Measurements from ENCODE around the gene MVB12B. TPM values are rescaled to one million over a fixed set of nuclear protein-coding genes. Genes with fewer than 3 reads are reported as not detected.

Gene MVB12B
- total RNA-seq, 1 experiment from 2014 or later = 5.8 TPM

GRCh38 chr9:126400571-126400970 lies 73.9 kb downstream of the MVB12B start:
- H3K79me2 ChIP-seq (ENCODE audit: insufficient read depth, low read length) = no peaks in the 10 kb centered on the region
- no CpG with 5 or more reads among the region's 11 CpGs for WGBS (ENCODE audit: extremely low coverage, insufficient read length, low lambda C conversion rate)
- H3K27me3 Mint-ChIP-seq (ENCODE audit: low read depth) = no peaks in the 10 kb centered on the region; the same call in none of the 2 replicates

More at GRCh38 chr9:126400571-126400970, 73.9 kb downstream of the MVB12B start:
- Histone ChIP-seq H3K18ac (ENCODE audit: insufficient read length, low read depth, low read length) (no peak overlapping the region), H2BK120ac (ENCODE audit: low read depth, low read length, poor library complexity, severe bottlenecking) (no peak overlapping the region), H2BK15ac (ENCODE audit: low read depth, low read length) (no peak overlapping the region), H2AK5ac (ENCODE audit: insufficient read length, low read length) (no peak overlapping the region), H3K14ac (ENCODE audit: insufficient read depth, low read length) (no peak overlapping the region), H2BK20ac (ENCODE audit: low read depth, low read length, poor library complexity, severe bottlenecking) (no peak overlapping the region), H2BK12ac (ENCODE audit: insufficient read length, low read depth, low read length) (no peak overlapping the region), H3K27ac (ENCODE audit: insufficient read length, low read depth, low read length) (no peak overlapping the region), H3K23me2 (ENCODE audit: insufficient read length, low read depth, low read length, poor library complexity, severe bottlenecking) (no peaks in the 10 kb centered on the region), H4K20me1 (ENCODE audit: control insufficient read depth, insufficient read depth, insufficient read length) (no peaks in the 10 kb centered on the region), H2AFZ (ENCODE audit: low read length) (no peak overlapping the region), H2BK5ac (ENCODE audit: insufficient read length, low read length) (no peak overlapping the region), H3K27me3 (ENCODE audit: insufficient read depth, low read length) (no peaks in the 10 kb centered on the region), H3K4me1 (ENCODE audit: insufficient read depth, low read length) (no peaks in the 10 kb centered on the region), H3K23ac (ENCODE audit: insufficient read length, low read depth, low read length) (no peak overlapping the region), H3T11ph (ENCODE audit: low read length) (no peak overlapping the region), H3K79me1 (ENCODE audit: insufficient read depth, low read depth, low read length, poor library complexity, severe bottlenecking) (no peaks in the 10 kb centered on the region), H4K5ac (ENCODE audit: insufficient read length, low read depth, low read length) (no peak overlapping the region), H4K91ac (ENCODE audit: insufficient read length, low read depth, low read length) (no peak overlapping the region), H3K9me3 (ENCODE audit: control insufficient read depth, low read depth, low read length) (no peaks in the 10 kb centered on the region), H3K56ac (ENCODE audit: insufficient read length, low read depth, low read length) (no peak overlapping the region), H3K4ac (ENCODE audit: low read depth, low read length) (no peak overlapping the region), H4K8ac (replicated peaks; ENCODE audit: insufficient read length, low read depth, low read length) (no peak overlapping the region), H3K9ac (ENCODE audit: extremely low read depth, insufficient read length, low read length) (no peak overlapping the region), H3K4me2 (ENCODE audit: insufficient read depth, insufficient read length, low read length) (no peak overlapping the region)
- DNase-seq = no peak
- H3K4me1 Mint-ChIP-seq = peaks cover 2 to 5% of the 10 kb centered on the region in 2 experiments; a peak in 2 of 4 replicates
- no peaks in the 10 kb centered on the region for H3K9me3 Mint-ChIP-seq
- TF ChIP-seq CTCF (conservative IDR thresholded peaks at IDR 0.05) = no peak
- H3K36me3 Mint-ChIP-seq (ENCODE audit: insufficient read depth in 1 of 3, low read depth in 3 of 3) = no peaks in the 10 kb centered on the region
- no peak overlapping the region for H3K27ac Mint-ChIP-seq
- no peak overlapping the region for H3K4me3 Mint-ChIP-seq
